Fibroblast of skin of left biceps (primary cell): ENCODE data around the gene HSPBP1.

Source experiments
- DNase-seq, 2 experiments: peaks; one replicate each; pipeline ENCODE4 v3.0.0-alpha.2; 2013; ENCODE audit warnings: low read depth in 2 of 2

Gene HSPBP1

GRCh38 chr19:55305491-55305890 lies 25.6 kb upstream of the HSPBP1 start:
- DNase-seq = no peak

- no peak for DNase-seq
These were observed 25.1 kb upstream of the HSPBP1 start for GRCh38 chr19:55304980-55305379.

- DNase-seq = no peak
These were observed 24.5 kb upstream of the HSPBP1 start for GRCh38 chr19:55304279-55304978.

- no peak for DNase-seq
These were observed 23.6 kb upstream of the HSPBP1 start for GRCh38 chr19:55303477-55303876.

GRCh38 chr19:55302318-55302703 lies 22.4 kb upstream of the HSPBP1 start:
- DNase-seq = no peak

- DNase-seq = peak; percentile 23 to 28
These were observed 21.8 kb upstream of the HSPBP1 start for GRCh38 chr19:55301459-55302317.

GRCh38 chr19:55300886-55301458 lies 21.1 kb upstream of the HSPBP1 start:
- DNase-seq = no peak

GRCh38 chr19:55299991-55300390 lies 20.1 kb upstream of the HSPBP1 start:
- DNase-seq = no peak

GRCh38 chr19:55297267-55297666 lies 17.4 kb upstream of the HSPBP1 start:
- DNase-seq = no peak

- no peak for DNase-seq
These were observed 9.3 kb upstream of the HSPBP1 start for GRCh38 chr19:55289117-55289796.

- DNase-seq = no peak
These were observed 7.6 kb upstream of the HSPBP1 start for GRCh38 chr19:55287361-55288079.

- no peak for DNase-seq
These were observed 5.5 kb upstream of the HSPBP1 start for GRCh38 chr19:55285229-55285890.

GRCh38 chr19:55284405-55285058 lies 4.6 kb upstream of the HSPBP1 start:
- DNase-seq = no peak

- DNase-seq = peak; percentile 55 to 62
These were observed 3.9 kb upstream of the HSPBP1 start, which contains the start of gene BRSK1 for GRCh38 chr19:55283548-55284377. Gene BRSK1, plus strand, starts transcription at chr19:55283997. Its CDS starts 446 bp downstream, at chr19:55284443.

- DNase-seq = no peak
These were observed 570 bp downstream of the HSPBP1 start for GRCh38 chr19:55279340-55279739.

GRCh38 chr19:55278391-55279135 lies 1.3 kb downstream of the HSPBP1 start:
- no peak for DNase-seq

- no peak for DNase-seq
These were observed 2.4 kb downstream of the HSPBP1 start for GRCh38 chr19:55277494-55277893.

- DNase-seq = no peak
These were observed 3.0 kb downstream of the HSPBP1 start for GRCh38 chr19:55276720-55277430.
